H1 (cell line): ENCODE measurements around the gene C22orf31. TPM values are rescaled to one million over a fixed set of nuclear protein-coding genes. Genes with fewer than 3 reads are reported as not detected.

Experiments
- CTCF ChIA-PET: fragments of 300-600 bp; sonication (Branson Sonifier 250); formaldehyde crosslinking; loops from one replicate; lab custom pipeline; 2021; ENCODE audit not compliant: partially characterized antibody; lab: Charles Lee
- POLR2A ChIA-PET: fragments of 300-600 bp; sonication (Branson Sonifier 250); formaldehyde crosslinking; loops from one replicate; lab custom pipeline; 2021; ENCODE audit warnings: inconsistent platforms; ENCODE audit not compliant: partially characterized antibody; lab: Charles Lee
- DNase-seq, 2 experiments: peaks; one replicate each; pipeline versions ENCODE4 v3.0.0 to v3.0.0-alpha.2; 2010 to 2022; ENCODE audit warnings: low spot score in 2 of 2, low read depth in 1 of 2, mixed read lengths in 1 of 2
- FAIRE-seq: peaks from 2 replicates; lab custom pipeline; 2011; peaks lifted over from hg19 to GRCh38; lab: Jason Lieb, UNC
- H2AFZ ChIP-seq: 2 replicates; pipeline ENCODE4 v1.8.1; 2012; ENCODE audit warnings: low read length, inconsistent platforms
- H2AK5ac ChIP-seq: 2 replicates; pipeline ENCODE4 v1.6.1; 2013; ENCODE audit warnings: low read depth, low read length
- H2BK120ac ChIP-seq: replicated peaks from 2 replicates; pipeline ENCODE3; 2013; ENCODE audit warnings: low read depth, low read length, inconsistent platforms
- H2BK12ac ChIP-seq: 2 replicates; pipeline ENCODE4 v1.6.1; 2013; ENCODE audit warnings: low read depth, low read length
- H2BK15ac ChIP-seq: 2 replicates; pipeline ENCODE4 v1.6.1; 2013; ENCODE audit warnings: low read length
- H2BK20ac ChIP-seq: 2 replicates; pipeline ENCODE4 v1.6.1; 2013; ENCODE audit warnings: low read length
- H2BK5ac ChIP-seq: 2 replicates; pipeline ENCODE4 v1.6.1; 2013; ENCODE audit warnings: low read depth, low read length
- H3K14ac ChIP-seq: 2 replicates; pipeline ENCODE4 v1.6.1; 2013; ENCODE audit warnings: inconsistent platforms; ENCODE audit not compliant: insufficient read length
- H3K18ac ChIP-seq: 2 replicates; pipeline ENCODE4 v1.6.1; 2013; ENCODE audit warnings: low read length; ENCODE audit errors: extremely low read depth
- H3K23ac ChIP-seq: 2 replicates; pipeline ENCODE4 v1.6.1; 2013; ENCODE audit warnings: inconsistent platforms; ENCODE audit not compliant: insufficient read length
- H3K23me2 ChIP-seq: 2 replicates; pipeline ENCODE4 v1.6.1; 2013; ENCODE audit warnings: low read depth, low read length
- H3K27ac ChIP-seq: 2 replicates; pipeline ENCODE4 v1.6.1; 2011; ENCODE audit warnings: low read depth, low read length, inconsistent platforms
- H3K27me3 ChIP-seq, 4 experiments: replicated peaks in 1 of 4; 1 replicate in 1 of 4; 2 replicates in 3 of 4; pipeline versions ENCODE4 v1.6.1 to v1.8.1; 2011 to 2013; ENCODE audit warnings: low read length in 3 of 4, mild to moderate bottlenecking in 3 of 4, inconsistent platforms in 2 of 4, mixed read lengths in 2 of 4, moderate library complexity in 1 of 4; ENCODE audit not compliant: control insufficient read depth in 3 of 4, insufficient read depth in 3 of 4; ENCODE audit errors: extremely low read depth in 1 of 4
- H3K36me3 ChIP-seq, 4 experiments: 2 replicates each; pipeline versions ENCODE4 v1.6.1 to v1.8.1; 2011 to 2013; ENCODE audit warnings: mild to moderate bottlenecking in 4 of 4, low read length in 3 of 4, moderate library complexity in 2 of 4, control low read depth in 1 of 4, inconsistent platforms in 1 of 4; ENCODE audit not compliant: insufficient read depth in 4 of 4, control insufficient read depth in 2 of 4
- H3K4ac ChIP-seq: replicated peaks from 2 replicates; pipeline ENCODE3; 2013; ENCODE audit warnings: low read length, low read depth, mixed read lengths, inconsistent platforms; ENCODE audit not compliant: insufficient read length
- H3K4me1 ChIP-seq, 4 experiments: replicated peaks in 1 of 4; 1 replicate in 1 of 4; 2 replicates in 3 of 4; pipeline versions ENCODE4 v1.6.1 to v1.8.1; 2011 to 2013; ENCODE audit warnings: low read length in 3 of 4, inconsistent platforms in 2 of 4, mixed read lengths in 1 of 4; ENCODE audit not compliant: insufficient read depth in 4 of 4, control insufficient read depth in 3 of 4
- H3K4me2 ChIP-seq, 2 experiments: 2 replicates each; pipeline versions ENCODE4 v1.6.1 to v1.8.1; 2011 to 2013; ENCODE audit warnings: low read depth in 2 of 2, low read length in 2 of 2, control low read depth in 1 of 2, inconsistent platforms in 1 of 2, mild to moderate bottlenecking in 1 of 2; ENCODE audit not compliant: insufficient read depth in 1 of 2
- H3K4me3 ChIP-seq, 4 experiments: fragments of 200-600, 300-600 bp in 1 of 4; sonication (generic), shearing (Covaris generic), sonication (Bioruptor Twin) in 1 of 4; 2 replicates each; pipeline versions ENCODE4 v1.5.1 to v1.8.1; 2011 to 2016; ENCODE audit warnings: low read length in 4 of 4, low read depth in 3 of 4, control low read depth in 2 of 4, inconsistent platforms in 2 of 4, mild to moderate bottlenecking in 2 of 4, mixed read lengths in 1 of 4, moderate library complexity in 1 of 4; ENCODE audit not compliant: insufficient read depth in 2 of 4; ENCODE audit errors: extremely low read depth in 1 of 4
- H3K56ac ChIP-seq: replicated peaks from 2 replicates; pipeline ENCODE3; 2013; ENCODE audit warnings: low read depth, mild to moderate bottlenecking, mixed read lengths, low read length, inconsistent platforms; ENCODE audit not compliant: insufficient read length
- H3K79me1 ChIP-seq: 2 replicates; pipeline ENCODE4 v1.6.1; 2013; ENCODE audit warnings: low read depth, low read length, control low read depth
- H3K79me2 ChIP-seq, 2 experiments: 2 replicates each; pipeline versions ENCODE4 v1.6.1 to v1.8.1; 2012 to 2013; ENCODE audit warnings: low read length in 2 of 2, mild to moderate bottlenecking in 2 of 2, inconsistent platforms in 1 of 2; ENCODE audit not compliant: insufficient read depth in 2 of 2, control insufficient read depth in 1 of 2
- H3K9ac ChIP-seq, 4 experiments: replicated peaks in 1 of 4; 1 replicate in 1 of 4; 2 replicates in 3 of 4; pipeline versions ENCODE4 v1.6.1 to v1.8.1; 2011 to 2013; ENCODE audit warnings: low read depth in 3 of 4, low read length in 3 of 4, control low read depth in 2 of 4, mild to moderate bottlenecking in 2 of 4, moderate library complexity in 2 of 4, inconsistent platforms in 1 of 4; ENCODE audit errors: extremely low read depth in 1 of 4
- H3K9me3 ChIP-seq, 2 experiments: 2 replicates each; pipeline versions ENCODE4 v1.6.1 to v1.8.1; 2012 to 2013; ENCODE audit warnings: mild to moderate bottlenecking in 2 of 2, moderate library complexity in 2 of 2, control low read depth in 1 of 2, inconsistent platforms in 1 of 2, low read depth in 1 of 2, low read length in 1 of 2, mixed read lengths in 1 of 2; ENCODE audit not compliant: insufficient read depth in 2 of 2
- H4K20me1 ChIP-seq, 2 experiments: replicated peaks in 1 of 2; 2 replicates each; pipeline versions ENCODE3 to v1.8.1; 2011 to 2013; ENCODE audit warnings: inconsistent platforms in 2 of 2, low read length in 2 of 2, mild to moderate bottlenecking in 1 of 2; ENCODE audit not compliant: insufficient read depth in 2 of 2, control insufficient read depth in 1 of 2
- H4K5ac ChIP-seq: 2 replicates; pipeline ENCODE4 v1.6.1; 2013; ENCODE audit warnings: low read length, low read depth, mixed read lengths, inconsistent platforms; ENCODE audit not compliant: insufficient read length
- H4K8ac ChIP-seq: 2 replicates; pipeline ENCODE4 v1.8.0; 2013; ENCODE audit warnings: mild to moderate bottlenecking, moderate library complexity, low read length, inconsistent platforms; ENCODE audit not compliant: insufficient read depth; ENCODE audit errors: extremely low read depth
- H4K91ac ChIP-seq: replicated peaks from 2 replicates; pipeline ENCODE3; 2013; ENCODE audit warnings: low read length, mixed read lengths, inconsistent platforms; ENCODE audit not compliant: insufficient read length
- CTCF ChIP-seq, 3 experiments: IDR thresholded peaks; 1 replicate in 2 of 3; 2 replicates in 1 of 3; pipeline versions ENCODE4 v1.5.1 to v1.6.1; 2011; ENCODE audit warnings: low read length in 3 of 3, mild to moderate bottlenecking in 3 of 3, inconsistent platforms in 2 of 3, low read depth in 1 of 3, moderate library complexity in 1 of 3; ENCODE audit not compliant: insufficient read depth in 1 of 3; ENCODE audit errors: control extremely low read depth in 1 of 3
- GTF2F1 ChIP-seq: IDR thresholded peaks from 2 replicates; pipeline ENCODE4 v1.6.1; 2012; ENCODE audit warnings: low read depth, low read length, improper control_type of control experiment, borderline replicate concordance
- MAFK ChIP-seq: IDR thresholded peaks from 2 replicates; pipeline ENCODE4 v1.6.1; 2012; ENCODE audit warnings: low read depth, mild to moderate bottlenecking, improper control_type of control experiment, low read length
- POLR2A ChIP-seq, 2 experiments: IDR thresholded peaks; 1 replicate in 1 of 2; 2 replicates in 1 of 2; pipeline ENCODE4 v1.6.1; 2011; ENCODE audit warnings: low read depth in 2 of 2, low read length in 2 of 2, mild to moderate bottlenecking in 2 of 2; ENCODE audit errors: control extremely low read depth in 1 of 2
- SIN3A ChIP-seq, 2 experiments: IDR thresholded peaks in 1 of 2; conservative IDR thresholded peaks in 1 of 2; 2 replicates each; pipeline ENCODE4 v1.6.1; 2011 to 2012; ENCODE audit warnings: low read length in 2 of 2, improper control_type of control experiment in 1 of 2, low read depth in 1 of 2, mild to moderate bottlenecking in 1 of 2
- SIRT6 ChIP-seq: IDR thresholded peaks from one replicate; pipeline ENCODE4 v1.7.1; 2012; ENCODE audit warnings: low read length, inconsistent platforms
- SRF ChIP-seq: IDR thresholded peaks from 2 replicates; pipeline ENCODE4 v1.6.1; 2011; ENCODE audit warnings: mild to moderate bottlenecking, low read depth, low read length, moderate library complexity
- WGBS, 2 experiments: shearing (Covaris generic) in 1 of 2; methylation state at CpG; one replicate each; pipeline versions ENCODE4 v1.1.6 to v1.1.7; 2013 to 2015; ENCODE audit warnings: low lambda C conversion rate in 2 of 2, mixed read lengths in 2 of 2, inconsistent platforms in 1 of 2, low coverage in 1 of 2, missing lambda C conversion rate in 1 of 2; ENCODE audit not compliant: insufficient replicate concordance in 2 of 2, insufficient coverage in 1 of 2, insufficient read length in 1 of 2; ENCODE audit errors: extremely low coverage in 1 of 2, missing lambda C conversion rate in 1 of 2; 5-methylcytosine and 5-hydroxymethylcytosine counted together
- polyA plus RNA-seq, 7 experiments: library from polyadenylated mRNA; depleted of rRNA in 3 of 7; stranded (reverse) in 5 of 7; unstranded in 2 of 7; fragments of >200 nt in 5 of 7; fragments of 200-250 nt in 2 of 7; gene quantifications; 1 replicate in 5 of 7; 2 replicates in 1 of 7; 4 replicates in 1 of 7; pipeline versions ENCODE4 v1.2.1 to v1.2.3, GENCODE V29; 2011 to 2013; ENCODE audit warnings: missing spikeins in 2 of 7, mixed read lengths in 2 of 7
- total RNA-seq: library from RNA; stranded (reverse); fragmentation: NEBNext Ultra II Directional; extraction: Animal tissue kit (Norgen Biotek cat#: 25700); gene quantifications from 2 replicates; pipeline ENCODE4 v1.2.1, GENCODE V29; 2021
- TF ChIP-seq, protein P1 (sequence below): IDR thresholded peaks from 2 replicates; pipeline ENCODE4 v1.6.1; 2011; ENCODE audit warnings: low read depth, mild to moderate bottlenecking, low read length; ENCODE audit not compliant: insufficient read depth

C22orf31 gene
- total and polyA plus RNA-seq, 2 of the 8 experiments (the other 6 are each of a cell fraction or from before 2014, with no cell fraction given): not detected

DNA sequence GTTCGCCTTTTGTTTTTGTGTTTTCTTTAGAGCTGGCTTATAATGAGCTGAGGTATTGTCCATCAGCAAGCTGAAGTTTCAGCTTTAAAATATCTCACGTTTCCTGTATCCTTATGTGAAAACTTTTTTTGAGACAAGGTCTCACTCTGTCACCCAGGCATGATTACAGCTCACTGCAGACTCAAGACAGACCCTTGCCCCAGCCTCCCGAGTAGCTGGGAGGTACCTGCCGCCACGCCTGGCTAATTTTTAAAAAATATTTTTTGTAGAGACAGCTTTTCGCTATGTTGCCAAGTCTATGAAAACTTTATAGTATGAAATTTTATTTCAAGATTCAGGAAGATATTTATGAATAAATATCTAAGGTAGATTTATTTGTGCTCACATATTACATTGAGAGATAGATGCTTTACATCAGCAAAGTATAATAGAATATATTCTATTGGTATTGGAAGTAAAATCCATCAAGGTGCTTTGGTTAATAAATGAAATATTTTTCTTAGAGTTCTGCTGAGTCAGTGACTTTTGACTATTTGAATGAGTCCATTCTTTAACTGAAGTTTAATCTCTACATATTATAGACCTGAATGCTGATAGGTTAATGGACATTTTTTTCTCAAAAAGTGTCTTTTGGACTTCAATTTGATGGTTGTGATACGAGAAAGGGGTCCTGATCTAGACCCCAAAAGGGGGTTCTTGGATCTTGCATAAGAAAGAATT lies 21.4 kb upstream of the C22orf31 start:
- Histone ChIP-seq H3K36me3 (no peaks in the 10 kb centered on the region), H4K91ac (no peak overlapping the region), H3K9ac (no peak overlapping the region), H4K8ac (no peak overlapping the region), H2BK12ac (no peak overlapping the region), H3K27me3 (no peaks in the 10 kb centered on the region), H2AFZ (no peak overlapping the region), H3K4me2 (no peak overlapping the region), H3K79me2 (no peaks in the 10 kb centered on the region), H3K27ac (no peak overlapping the region), H3K23me2 (no peaks in the 10 kb centered on the region), H3K79me1 (no peaks in the 10 kb centered on the region; the same call in 1 of the 2 replicates), H3K23ac (no peak overlapping the region), H3K9me3 (no peaks in the 10 kb centered on the region), H3K4me3 (no peak overlapping the region), H3K4ac (no peak overlapping the region), H2BK15ac (no peak overlapping the region), H3K4me1 (peaks cover 1 to 5% (median 3%) of the 10 kb centered on the region in 4 experiments; a peak in 4 of 7 replicates), H4K20me1 (no peaks in the 10 kb centered on the region), H3K56ac (no peak overlapping the region), H2AK5ac (no peak overlapping the region), H2BK120ac (no peak overlapping the region)
- ChIA-PET CTCF (interaction anchor here (0.8 to 1.3 kb wide), 3 partner anchors 9 to 163 kb away, joined by 3 read pairs; no protein-coding TSS in a partner anchor), POLR2A (interaction anchor here (0.8 to 1.2 kb wide), 3 partner anchors 10 to 187 kb away, joined by 3 to 4 read pairs (median 3); no protein-coding TSS in a partner anchor)
- FAIRE-seq (peak; percentile 28), DNase-seq (no peak)
- 83% methylated on average over 7 of the region's 7 CpGs; no CpG with 5 or more reads in 1 of the 2 experiments for WGBS, 2 experiments
- TF ChIP-seq POLR2A (IDR thresholded peaks at IDR 0.05; ENCODE audit: control extremely low read depth in 1 of 2, low read depth in 2 of 2, low read length in 2 of 2) (no peak), SRF (no peak), SIRT6 (no peak), MAFK (peak; percentile 27; the same call in 1 of the 2 replicates), GTF2F1 (no peak), SIN3A (conservative IDR thresholded peaks at IDR 0.05 in 1 of 2, IDR thresholded peaks at IDR 0.05 in 1 of 2; ENCODE audit: low read depth in 1 of 2, low read length in 2 of 2) (no peak), CTCF (IDR thresholded peaks at IDR 0.05; ENCODE audit: control extremely low read depth in 1 of 3, insufficient read depth in 1 of 3, low read depth in 1 of 3, low read length in 3 of 3) (no peak)
- TF ChIP-seq, protein P1, sequence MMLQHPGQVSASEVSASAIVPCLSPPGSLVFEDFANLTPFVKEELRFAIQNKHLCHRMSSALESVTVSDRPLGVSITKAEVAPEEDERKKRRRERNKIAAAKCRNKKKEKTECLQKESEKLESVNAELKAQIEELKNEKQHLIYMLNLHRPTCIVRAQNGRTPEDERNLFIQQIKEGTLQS: no peak
- TF ChIP-seq, all 59 proteins: peak for 1
- Histone ChIP-seq H2BK20ac (no peak overlapping the region), H2BK5ac (no peak overlapping the region), H3K14ac (no peak overlapping the region), H4K5ac (no peak overlapping the region), H3K18ac (no peak overlapping the region)
